Suprapubic skin (tissue), 4 donors: ENCODE results near the gene TBX10. TPM values are rescaled to one million over a fixed set of nuclear protein-coding genes. Genes with fewer than 3 reads are reported as not detected.
"Not testable (repeated sequence)": the region's sequence is repeated elsewhere in the genome, so short reads cannot be mapped to it uniquely, and the experiment has no call there.

Experiments used
- DNase-seq, 2 donors: peaks; one replicate each; pipeline ENCODE4 v3.0.0-alpha.2; 2019; ENCODE audit warnings: low spot score in 2 of 2
- H3K27ac ChIP-seq: fragments of 200-600 bp; sonication (generic); one replicate; pipeline ENCODE4 v1.5.1; 2019
- H3K27me3 ChIP-seq: fragments of 200-600 bp; sonication (generic); one replicate; pipeline ENCODE4 v1.5.1; 2019
- H3K36me3 ChIP-seq: fragments of 200-600 bp; sonication (generic); one replicate; pipeline ENCODE4 v1.5.1; 2019
- H3K4me1 ChIP-seq: fragments of 200-600 bp; sonication (generic); one replicate; pipeline ENCODE4 v1.5.1; 2019
- H3K4me3 ChIP-seq: fragments of 200-600 bp; sonication (generic); one replicate; pipeline ENCODE4 v1.5.1; 2019; ENCODE audit warnings: mild to moderate bottlenecking
- H3K9me3 ChIP-seq: fragments of 200-600 bp; sonication (generic); one replicate; pipeline ENCODE4 v1.5.1; 2019
- EP300 ChIP-seq: sonication (generic); formaldehyde crosslinking; IDR thresholded peaks from one replicate; pipeline ENCODE4 v1.6.1; 2017; ENCODE audit warnings: antibody characterized with exemption
- POLR2A ChIP-seq, 2 donors: fragments of 450-650 bp; IDR thresholded peaks; one replicate each; pipeline ENCODE4 v1.6.1; 2017; ENCODE audit warnings: antibody characterized with exemption in 2 of 2, mild to moderate bottlenecking in 2 of 2, moderate library complexity in 2 of 2
- POLR2AphosphoS5 ChIP-seq, 3 donors: sonication (generic); formaldehyde crosslinking; IDR thresholded peaks; one replicate each; pipeline ENCODE4 v1.6.1; 2017; ENCODE audit warnings: antibody characterized with exemption in 3 of 3
- WGBS: methylation state at CpG from one replicate; pipeline ENCODE4 v1.1.5; 2018; 5-methylcytosine and 5-hydroxymethylcytosine counted together
- total RNA-seq, 4 donors: library from RNA; depleted of rRNA; stranded (reverse); fragments of >200 nt; gene quantifications; one replicate each; pipeline ENCODE4 v1.1.0, GENCODE V29; 2016
- TF ChIP-seq, protein P1 (sequence below), 2 donors: fragments of 200-600 bp in 1 of 2; fragments of 450-650 bp in 1 of 2; sonication (generic) in 1 of 2; IDR thresholded peaks; one replicate each; pipeline ENCODE4 v1.5.1; 2016 to 2019; ENCODE audit warnings: antibody characterized with exemption in 2 of 2, mild to moderate bottlenecking in 1 of 2, moderate library complexity in 1 of 2

Gene TBX10
- total RNA-seq, 4 donors from 2014 or later: not detected

DNA sequence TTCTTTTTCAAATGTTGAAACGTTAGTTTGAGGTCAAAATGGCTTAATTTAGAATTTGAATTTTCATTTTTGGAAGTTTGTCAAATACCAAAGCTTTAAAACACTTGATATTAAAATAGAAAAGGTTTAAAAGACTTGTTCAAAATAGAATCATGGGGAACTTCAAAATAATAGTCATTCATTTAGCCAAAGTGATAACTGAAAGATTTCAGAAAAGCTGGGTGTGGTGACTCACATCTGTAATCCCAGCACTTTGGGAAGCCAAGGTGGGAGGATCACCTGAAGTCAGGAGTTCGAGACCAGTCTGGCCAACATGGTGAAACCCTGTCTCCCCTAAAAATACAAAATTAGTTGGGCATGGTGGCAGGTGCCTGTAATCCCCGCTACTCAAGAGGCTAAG, 45.1 kb downstream of the TBX10 start:
- 65% methylated on average over 3 of the region's 3 CpGs for WGBS
- no peaks in the 10 kb centered on the region for H3K36me3 ChIP-seq
- TF ChIP-seq POLR2AphosphoS5 (IDR thresholded peaks at IDR 0.05) (no peak), EP300 (no peak), POLR2A (IDR thresholded peaks at IDR 0.05) (no peak)
- TF ChIP-seq, protein P1, sequence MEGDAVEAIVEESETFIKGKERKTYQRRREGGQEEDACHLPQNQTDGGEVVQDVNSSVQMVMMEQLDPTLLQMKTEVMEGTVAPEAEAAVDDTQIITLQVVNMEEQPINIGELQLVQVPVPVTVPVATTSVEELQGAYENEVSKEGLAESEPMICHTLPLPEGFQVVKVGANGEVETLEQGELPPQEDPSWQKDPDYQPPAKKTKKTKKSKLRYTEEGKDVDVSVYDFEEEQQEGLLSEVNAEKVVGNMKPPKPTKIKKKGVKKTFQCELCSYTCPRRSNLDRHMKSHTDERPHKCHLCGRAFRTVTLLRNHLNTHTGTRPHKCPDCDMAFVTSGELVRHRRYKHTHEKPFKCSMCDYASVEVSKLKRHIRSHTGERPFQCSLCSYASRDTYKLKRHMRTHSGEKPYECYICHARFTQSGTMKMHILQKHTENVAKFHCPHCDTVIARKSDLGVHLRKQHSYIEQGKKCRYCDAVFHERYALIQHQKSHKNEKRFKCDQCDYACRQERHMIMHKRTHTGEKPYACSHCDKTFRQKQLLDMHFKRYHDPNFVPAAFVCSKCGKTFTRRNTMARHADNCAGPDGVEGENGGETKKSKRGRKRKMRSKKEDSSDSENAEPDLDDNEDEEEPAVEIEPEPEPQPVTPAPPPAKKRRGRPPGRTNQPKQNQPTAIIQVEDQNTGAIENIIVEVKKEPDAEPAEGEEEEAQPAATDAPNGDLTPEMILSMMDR (IDR thresholded peaks at IDR 0.05): no peak

GRCh38 chr11:67593565-67593905, 46.0 kb downstream of the TBX10 start:
- 45% methylated on average over 3 of the region's 3 CpGs for WGBS
- Histone ChIP-seq H3K4me1 (peaks cover 9% of the 10 kb centered on the region), H3K36me3 (no peaks in the 10 kb centered on the region), H3K27ac (no peak overlapping the region), H3K9me3 (no peaks in the 10 kb centered on the region), H3K4me3 (no peak overlapping the region), H3K27me3 (no peaks in the 10 kb centered on the region)
- TF ChIP-seq EP300 (no peak), POLR2A (IDR thresholded peaks at IDR 0.05) (no peak), POLR2AphosphoS5 (IDR thresholded peaks at IDR 0.05) (no peak)
- TF ChIP-seq, protein P1 (IDR thresholded peaks at IDR 0.05): no peak
- no peak for DNase-seq

More for the DNA sequence above, 45.1 kb downstream of the TBX10 start:
- no peaks in the 10 kb centered on the region for H3K9me3 ChIP-seq
- H3K4me3 ChIP-seq: no peak overlapping the region
- H3K27me3 ChIP-seq: no peaks in the 10 kb centered on the region
- H3K27ac ChIP-seq: no peak overlapping the region
- DNase-seq: no peak
- H3K4me1 ChIP-seq: peaks cover 9% of the 10 kb centered on the region

GRCh38 chr11:67592880-67593564, 46.5 kb downstream of the TBX10 start:
- no peak overlapping the region for H3K4me3 ChIP-seq
- H3K27me3 ChIP-seq: no peaks in the 10 kb centered on the region
- no peak for DNase-seq
- no peak overlapping the region for H3K27ac ChIP-seq
- WGBS: 48% methylated on average over 12 of the region's 12 CpGs
- peaks cover 5% of the 10 kb centered on the region for H3K36me3 ChIP-seq
- TF ChIP-seq POLR2A (IDR thresholded peaks at IDR 0.05): no peak
- TF ChIP-seq EP300: no peak
- TF ChIP-seq, protein P1 (IDR thresholded peaks at IDR 0.05): no peak
- no peak for TF ChIP-seq POLR2AphosphoS5 (IDR thresholded peaks at IDR 0.05)
- no peaks in the 10 kb centered on the region for H3K9me3 ChIP-seq
- H3K4me1 ChIP-seq: peaks cover 9% of the 10 kb centered on the region

GRCh38 chr11:67588899-67589415, 50.6 kb downstream of the TBX10 start:
- not testable (repeated sequence) for DNase-seq, H3K27ac ChIP-seq, H3K27me3 ChIP-seq, H3K9me3 ChIP-seq, H3K4me3 ChIP-seq
- Histone ChIP-seq H3K4me1 (peaks cover 28% of the 10 kb centered on the region), H3K36me3 (peaks cover 26% of the 10 kb centered on the region)
- 84% methylated on average over 11 of the region's 11 CpGs for WGBS

- Histone ChIP-seq H3K9me3 (no peaks in the 10 kb centered on the region), H3K27me3 (no peaks in the 10 kb centered on the region), H3K4me3 (no peak overlapping the region), H3K27ac (no peak overlapping the region), H3K36me3 (peaks cover 26% of the 10 kb centered on the region), H3K4me1 (peaks cover 25% of the 10 kb centered on the region)
- 85% methylated on average over 1 of the region's 1 CpG for WGBS
- no peak for DNase-seq
- no peak for TF ChIP-seq POLR2A (IDR thresholded peaks at IDR 0.05)
- TF ChIP-seq, protein P1 (IDR thresholded peaks at IDR 0.05): no peak
- TF ChIP-seq EP300: no peak
- no peak for TF ChIP-seq POLR2AphosphoS5 (IDR thresholded peaks at IDR 0.05)
These were observed 51.4 kb downstream of the TBX10 start for GRCh38 chr11:67588136-67588503.
